ENCODE results near the gene CIB4.

CIB4 gene

GRCh38 chr2:26623541-26624495 lies 17.3 kb downstream of the CIB4 start:
- no CpG with 5 or more reads among the region's 19 CpGs for WGBS (ENCODE audit: insufficient coverage, insufficient read length)
- no peaks in the 10 kb centered on the region for H3K27me3 ChIP-seq (ENCODE audit: control insufficient read depth, insufficient read depth, low read length)
- DNase-seq (ENCODE audit: low read depth, low spot score) = no peak
- H3K27ac ChIP-seq (ENCODE audit: low read length) = no peak overlapping the region
- no peaks in the 10 kb centered on the region for H3K36me3 ChIP-seq (ENCODE audit: control insufficient read depth, insufficient read depth, low read length)
- H3K4me3 ChIP-seq (ENCODE audit: low read length) = no peak overlapping the region
- H3K4me1 ChIP-seq (ENCODE audit: control insufficient read depth, insufficient read depth, low read length) = peaks cover 2% of the 10 kb centered on the region
- no peaks in the 10 kb centered on the region for H3K9me3 ChIP-seq (ENCODE audit: control insufficient read depth, insufficient read depth, low read length)

DNA sequence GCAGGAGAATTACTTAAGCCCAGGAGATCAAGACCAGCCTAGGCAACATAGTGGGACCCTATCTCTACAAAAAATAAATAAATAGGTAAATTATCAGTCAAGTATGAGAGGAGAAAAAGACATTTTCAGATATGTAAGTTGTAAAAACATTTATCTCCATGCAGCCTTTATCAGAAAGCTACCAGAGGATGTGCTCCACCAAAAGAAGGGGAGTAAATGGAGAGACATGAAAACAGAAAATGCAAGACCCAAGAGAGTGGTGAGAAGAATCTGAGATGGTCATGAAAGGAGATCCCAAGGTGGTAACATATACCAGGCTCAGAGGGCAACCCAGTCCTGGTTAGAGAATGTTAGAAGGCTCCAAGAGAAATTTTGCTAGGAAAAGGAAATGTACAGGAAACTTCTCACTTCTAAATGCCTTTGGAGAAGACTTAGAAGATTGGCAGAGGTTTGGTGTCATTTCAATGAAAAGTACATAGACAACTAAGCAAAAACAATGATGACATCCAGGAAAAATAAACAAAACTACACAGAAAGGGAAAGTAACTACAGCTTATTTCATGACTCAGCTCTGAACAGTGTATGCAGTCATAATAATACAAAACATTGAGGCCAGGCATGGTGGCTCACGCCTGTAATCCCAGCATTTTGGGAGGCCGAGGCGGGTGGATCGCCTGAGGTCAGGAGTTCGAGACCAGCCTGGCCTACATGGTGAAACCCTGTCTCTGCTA lies 19.5 kb downstream of the CIB4 start:
- no peak overlapping the region for H3K4me3 ChIP-seq (ENCODE audit: low read length)
- WGBS (ENCODE audit: insufficient coverage, insufficient read length) = no CpG with 5 or more reads among the region's 5 CpGs
- no peaks in the 10 kb centered on the region for H3K36me3 ChIP-seq (ENCODE audit: control insufficient read depth, insufficient read depth, low read length)
- peaks cover 2% of the 10 kb centered on the region for H3K4me1 ChIP-seq (ENCODE audit: control insufficient read depth, insufficient read depth, low read length)
- no peaks in the 10 kb centered on the region for H3K9me3 ChIP-seq (ENCODE audit: control insufficient read depth, insufficient read depth, low read length)
- DNase-seq (ENCODE audit: low read depth, low spot score) = no peak
- H3K27me3 ChIP-seq (ENCODE audit: control insufficient read depth, insufficient read depth, low read length) = no peaks in the 10 kb centered on the region
- H3K27ac ChIP-seq (ENCODE audit: low read length) = no peak overlapping the region

GRCh38 chr2:26620031-26620605 lies 21.0 kb downstream of the CIB4 start:
- H3K27ac ChIP-seq (ENCODE audit: low read length) = no peak overlapping the region
- peaks cover 2% of the 10 kb centered on the region for H3K4me1 ChIP-seq (ENCODE audit: control insufficient read depth, insufficient read depth, low read length)
- no peak overlapping the region for H3K4me3 ChIP-seq (ENCODE audit: low read length)
- H3K9me3 ChIP-seq (ENCODE audit: control insufficient read depth, insufficient read depth, low read length) = no peaks in the 10 kb centered on the region
- H3K27me3 ChIP-seq (ENCODE audit: control insufficient read depth, insufficient read depth, low read length) = no peaks in the 10 kb centered on the region
- WGBS (ENCODE audit: insufficient coverage, insufficient read length) = no CpG with 5 or more reads among the region's 14 CpGs
- DNase-seq (ENCODE audit: low read depth, low spot score) = no peak
- H3K36me3 ChIP-seq (ENCODE audit: control insufficient read depth, insufficient read depth, low read length) = no peaks in the 10 kb centered on the region

GRCh38 chr2:26619521-26619951 lies 21.6 kb downstream of the CIB4 start:
- Histone ChIP-seq H3K36me3 (ENCODE audit: control insufficient read depth, insufficient read depth, low read length) (no peaks in the 10 kb centered on the region), H3K9me3 (ENCODE audit: control insufficient read depth, insufficient read depth, low read length) (no peaks in the 10 kb centered on the region), H3K4me3 (ENCODE audit: low read length) (no peak overlapping the region), H3K27ac (ENCODE audit: low read length) (no peak overlapping the region), H3K27me3 (ENCODE audit: control insufficient read depth, insufficient read depth, low read length) (no peaks in the 10 kb centered on the region), H3K4me1 (ENCODE audit: control insufficient read depth, insufficient read depth, low read length) (peaks cover 2% of the 10 kb centered on the region)
- WGBS (ENCODE audit: insufficient coverage, insufficient read length) = no CpG with 5 or more reads among the region's 8 CpGs
- DNase-seq (ENCODE audit: low read depth, low spot score) = no peak

GRCh38 chr2:26619096-26619495 lies 22.1 kb downstream of the CIB4 start:
- Histone ChIP-seq H3K4me1 (ENCODE audit: control insufficient read depth, insufficient read depth, low read length) (peaks cover 2% of the 10 kb centered on the region), H3K27me3 (ENCODE audit: control insufficient read depth, insufficient read depth, low read length) (no peaks in the 10 kb centered on the region), H3K9me3 (ENCODE audit: control insufficient read depth, insufficient read depth, low read length) (no peaks in the 10 kb centered on the region), H3K36me3 (ENCODE audit: control insufficient read depth, insufficient read depth, low read length) (no peaks in the 10 kb centered on the region), H3K27ac (ENCODE audit: low read length) (no peak overlapping the region), H3K4me3 (ENCODE audit: low read length) (no peak overlapping the region)
- whole genome bisulfite sequencing (ENCODE audit: insufficient coverage, insufficient read length) = no CpG with 5 or more reads among the region's 11 CpGs
- no peak for DNase-seq (ENCODE audit: low read depth, low spot score)

- peaks cover 3% of the 10 kb centered on the region for H3K4me1 ChIP-seq (ENCODE audit: control insufficient read depth, insufficient read depth, low read length)
- no peaks in the 10 kb centered on the region for H3K9me3 ChIP-seq (ENCODE audit: control insufficient read depth, insufficient read depth, low read length)
- H3K36me3 ChIP-seq (ENCODE audit: control insufficient read depth, insufficient read depth, low read length) = no peaks in the 10 kb centered on the region
- H3K4me3 ChIP-seq (ENCODE audit: low read length) = no peak overlapping the region
- DNase-seq (ENCODE audit: low read depth, low spot score) = no peak
- H3K27ac ChIP-seq (ENCODE audit: low read length) = no peak overlapping the region
- no peaks in the 10 kb centered on the region for H3K27me3 ChIP-seq (ENCODE audit: control insufficient read depth, insufficient read depth, low read length)
- WGBS (ENCODE audit: insufficient coverage, insufficient read length) = no CpG with 5 or more reads among the region's 10 CpGs
Measured at GRCh38 chr2:26618611-26619010, 22.6 kb downstream of the CIB4 start.

DNA sequence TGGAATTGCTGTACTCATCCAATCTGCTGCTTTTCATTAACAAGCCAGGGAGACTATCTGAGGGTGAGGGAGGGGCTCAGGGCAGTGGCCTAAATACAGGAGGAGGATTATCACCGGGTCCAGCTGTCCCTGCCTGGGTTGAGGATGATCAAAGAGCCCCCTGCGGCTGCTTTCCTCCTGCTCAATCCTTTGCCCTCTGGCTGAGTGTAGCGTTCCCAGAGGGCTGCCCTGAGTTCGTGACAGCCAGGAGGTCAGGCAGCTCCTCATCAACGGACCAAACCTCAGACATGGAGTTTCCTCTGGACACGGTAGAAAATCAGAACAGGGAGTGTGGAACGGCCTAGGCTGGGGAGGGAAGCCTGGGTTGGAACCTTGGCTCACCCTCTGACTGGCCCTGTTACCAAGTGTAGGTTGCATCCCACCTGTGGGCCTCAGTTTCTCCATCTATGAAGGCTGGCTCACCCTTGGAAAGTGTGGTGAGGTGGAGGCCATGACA lies 23.5 kb downstream of the CIB4 start:
- Histone ChIP-seq H3K4me1 (ENCODE audit: control insufficient read depth, insufficient read depth, low read length) (peaks cover 5% of the 10 kb centered on the region), H3K27ac (ENCODE audit: low read length) (no peak overlapping the region), H3K9me3 (ENCODE audit: control insufficient read depth, insufficient read depth, low read length) (no peaks in the 10 kb centered on the region), H3K36me3 (ENCODE audit: control insufficient read depth, insufficient read depth, low read length) (no peaks in the 10 kb centered on the region), H3K27me3 (ENCODE audit: control insufficient read depth, insufficient read depth, low read length) (no peaks in the 10 kb centered on the region), H3K4me3 (ENCODE audit: low read length) (no peak overlapping the region)
- no CpG with 5 or more reads among the region's 7 CpGs for whole genome bisulfite sequencing (ENCODE audit: insufficient coverage, insufficient read length)
- DNase-seq (ENCODE audit: low read depth, low spot score) = no peak

- peaks cover 5% of the 10 kb centered on the region for H3K4me1 ChIP-seq (ENCODE audit: control insufficient read depth, insufficient read depth, low read length)
- H3K27me3 ChIP-seq (ENCODE audit: control insufficient read depth, insufficient read depth, low read length) = no peaks in the 10 kb centered on the region
- no peaks in the 10 kb centered on the region for H3K36me3 ChIP-seq (ENCODE audit: control insufficient read depth, insufficient read depth, low read length)
- no peak overlapping the region for H3K27ac ChIP-seq (ENCODE audit: low read length)
- no peak for DNase-seq (ENCODE audit: low read depth, low spot score)
- no CpG with 5 or more reads among the region's 10 CpGs for WGBS (ENCODE audit: insufficient coverage, insufficient read length)
- no peaks in the 10 kb centered on the region for H3K9me3 ChIP-seq (ENCODE audit: control insufficient read depth, insufficient read depth, low read length)
- H3K4me3 ChIP-seq (ENCODE audit: low read length) = no peak overlapping the region
Measured at GRCh38 chr2:26616706-26617587, 24.2 kb downstream of the CIB4 start.

DNA sequence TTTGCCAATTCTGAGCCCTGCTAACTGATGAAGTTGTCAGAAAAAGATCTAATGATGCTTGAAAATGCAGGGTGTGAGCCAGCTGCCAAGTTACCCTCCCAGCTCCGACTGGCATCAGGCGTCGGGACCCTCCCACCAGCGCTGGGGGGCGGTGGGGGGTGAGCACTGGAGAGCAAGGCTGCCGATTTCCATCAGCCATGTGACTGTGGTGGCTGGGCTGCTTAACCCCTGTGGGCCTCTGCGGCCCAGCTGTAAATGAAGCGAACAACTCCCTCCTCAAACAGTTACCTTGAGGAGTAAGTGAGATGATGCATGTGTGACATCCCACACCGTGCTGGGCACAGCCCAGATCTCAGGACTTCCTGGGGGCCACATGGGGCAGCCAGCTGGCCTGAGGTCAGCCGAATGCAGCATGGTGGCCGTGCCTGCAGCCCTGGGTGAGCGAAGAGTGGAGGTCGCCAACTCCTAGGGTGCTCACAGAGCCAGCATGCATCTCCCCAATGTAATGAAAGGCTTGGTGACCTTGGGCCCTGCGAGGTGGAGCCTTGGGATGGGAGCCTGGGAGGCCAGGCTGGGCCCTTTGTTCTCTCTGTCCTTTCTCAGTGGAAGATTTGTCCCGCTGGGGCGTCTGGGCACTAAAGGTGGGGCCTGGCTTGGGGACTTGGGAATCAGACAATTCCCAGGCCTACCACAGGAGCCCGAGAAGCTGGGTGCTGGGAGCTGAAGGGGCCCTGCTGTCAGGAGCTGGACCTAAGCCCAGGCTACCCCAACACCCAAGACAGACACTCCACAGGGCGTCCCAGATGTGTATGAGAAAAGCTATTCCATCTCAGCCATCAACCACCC lies 25.1 kb downstream of the CIB4 start:
- no peaks in the 10 kb centered on the region for H3K9me3 ChIP-seq (ENCODE audit: control insufficient read depth, insufficient read depth, low read length)
- peaks cover 5% of the 10 kb centered on the region for H3K4me1 ChIP-seq (ENCODE audit: control insufficient read depth, insufficient read depth, low read length)
- no peak overlapping the region for H3K4me3 ChIP-seq (ENCODE audit: low read length)
- no peak overlapping the region for H3K27ac ChIP-seq (ENCODE audit: low read length)
- no peak for DNase-seq (ENCODE audit: low read depth, low spot score)
- no peaks in the 10 kb centered on the region for H3K36me3 ChIP-seq (ENCODE audit: control insufficient read depth, insufficient read depth, low read length)
- no peaks in the 10 kb centered on the region for H3K27me3 ChIP-seq (ENCODE audit: control insufficient read depth, insufficient read depth, low read length)
- no CpG with 5 or more reads among the region's 18 CpGs for WGBS (ENCODE audit: insufficient coverage, insufficient read length)

All from iPS DF 6.9 (cell line).